Cardiac septum (tissue), 1 donor: Measurements from ENCODE around the gene UBP1. TPM values are rescaled to one million over a fixed set of nuclear protein-coding genes. Genes with fewer than 3 reads are reported as not detected.

Experiments used
- DNase-seq: peaks from one replicate; pipeline ENCODE4 v3.0.0-alpha.2; 2020; ENCODE audit warnings: low spot score
- intact Hi-C: fragments of 100-400 bp; cut with DNase I; formaldehyde crosslinking; loops from one replicate; pipeline ENCODE4 v1.14.0; 2022
- total RNA-seq: library from RNA; stranded (reverse); fragmentation: NEBNext Ultra II Directional; extraction: Animal tissue kit (Norgen Biotek cat#: 25700); gene quantifications from one replicate; pipeline ENCODE4 v1.2.1, GENCODE V29; 2021
- donor health status: DM: no; HTN: no; CAD: no.

The UBP1 gene
- total RNA-seq, 1 donor from 2014 or later, result 46.9 TPM

- DNase-seq, result no peak
- intact Hi-C loops, result no loop called here
Observed at GRCh38 chr3:33395900-33396299, 44.3 kb downstream of the UBP1 start.

GRCh38 chr3:33394403-33395054, 45.7 kb downstream of the UBP1 start:
- intact Hi-C loops, result no loop called here
- no peak for DNase-seq

GRCh38 chr3:33392703-33393125, 47.5 kb downstream of the UBP1 start:
- intact Hi-C loops, result no loop called here
- no peak for DNase-seq

GRCh38 chr3:33392144-33392543, 48.1 kb downstream of the UBP1 start:
- intact Hi-C loops, result no loop called here
- DNase-seq, result no peak

GRCh38 chr3:33391255-33391995, 48.8 kb downstream of the UBP1 start:
- intact Hi-C loops, result no loop called here
- DNase-seq, result no peak

GRCh38 chr3:33389908-33390307, 50.3 kb downstream of the UBP1 start:
- DNase-seq, result no peak
- intact Hi-C loops, result no loop called here

GRCh38 chr3:33388374-33389100, 51.7 kb downstream of the UBP1 start:
- intact Hi-C loops, result no loop called here
- no peak for DNase-seq

- DNase-seq, result no peak
- intact Hi-C loops, result no loop called here
Observed at GRCh38 chr3:33386631-33387030, 53.6 kb downstream of the UBP1 start.

GRCh38 chr3:33385423-33385822, 54.8 kb downstream of the UBP1 start:
- no peak for DNase-seq
- intact Hi-C loops, result no loop called here

- intact Hi-C loops, result no loop called here
- DNase-seq, result no peak
Observed at GRCh38 chr3:33383951-33384350, 56.3 kb downstream of the UBP1 start.

GRCh38 chr3:33380653-33381052, 59.6 kb downstream of the UBP1 start:
- no peak for DNase-seq
- intact Hi-C loops, result no loop called here

GRCh38 chr3:33377931-33378330, 62.3 kb downstream of the UBP1 start:
- DNase-seq, result no peak
- intact Hi-C loops, result loop anchor here (2.0 kb wide), 1 partner anchor 43 kb away; no protein-coding TSS in a partner anchor

- intact Hi-C loops, result loop anchor here (2.0 kb wide), 1 partner anchor 43 kb away; no protein-coding TSS in a partner anchor
- DNase-seq, result no peak
Observed at GRCh38 chr3:33377489-33377888, 62.7 kb downstream of the UBP1 start.

GRCh38 chr3:33373082-33373437, 67.1 kb downstream of the UBP1 start:
- intact Hi-C loops, result loop anchor here (1.0 to 5.0 kb wide), 2 partner anchors 242 to 426 kb away; no protein-coding TSS in a partner anchor
- no peak for DNase-seq

GRCh38 chr3:33372218-33373081, 67.8 kb downstream of the UBP1 start:
- intact Hi-C loops, result loop anchor here (1.0 to 5.0 kb wide), 2 partner anchors 241 to 425 kb away; no protein-coding TSS in a partner anchor
- DNase-seq, result no peak

GRCh38 chr3:33364531-33365128, 75.6 kb downstream of the UBP1 start:
- DNase-seq, result no peak
- intact Hi-C loops, result no loop called here

- intact Hi-C loops, result no loop called here
- DNase-seq, result no peak
Observed at GRCh38 chr3:33364060-33364459, 76.1 kb downstream of the UBP1 start.

- intact Hi-C loops, result no loop called here
Observed at GRCh38 chr3:33363113-33363800, 76.9 kb downstream of the UBP1 start.

More at GRCh38 chr3:33363113-33363800, 76.9 kb downstream of the UBP1 start:
- DNase-seq, result no peak
